ENCODE measurements around the gene TEAD1.

DNA sequence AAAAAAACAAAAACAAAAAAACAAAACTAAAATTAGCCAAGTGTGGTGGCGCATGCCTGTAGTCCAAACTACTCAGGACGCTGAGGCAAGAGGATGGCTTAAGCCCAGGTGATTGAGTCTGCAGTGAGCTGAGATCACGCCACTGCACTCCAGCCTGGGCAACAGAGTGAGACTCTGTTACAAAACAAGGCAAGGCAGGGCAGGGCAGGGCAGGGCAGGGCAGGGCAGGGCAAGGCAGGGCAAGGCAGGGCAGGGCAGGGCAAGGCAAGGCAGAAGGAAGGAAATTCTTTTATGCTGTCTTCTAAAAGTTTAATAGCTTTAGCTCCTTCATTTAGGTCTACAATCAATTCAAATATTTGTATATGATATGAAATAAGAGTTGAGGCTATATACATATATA lies 284.8 kb downstream of the TEAD1 start:
- TF ChIP-seq, protein P1, sequence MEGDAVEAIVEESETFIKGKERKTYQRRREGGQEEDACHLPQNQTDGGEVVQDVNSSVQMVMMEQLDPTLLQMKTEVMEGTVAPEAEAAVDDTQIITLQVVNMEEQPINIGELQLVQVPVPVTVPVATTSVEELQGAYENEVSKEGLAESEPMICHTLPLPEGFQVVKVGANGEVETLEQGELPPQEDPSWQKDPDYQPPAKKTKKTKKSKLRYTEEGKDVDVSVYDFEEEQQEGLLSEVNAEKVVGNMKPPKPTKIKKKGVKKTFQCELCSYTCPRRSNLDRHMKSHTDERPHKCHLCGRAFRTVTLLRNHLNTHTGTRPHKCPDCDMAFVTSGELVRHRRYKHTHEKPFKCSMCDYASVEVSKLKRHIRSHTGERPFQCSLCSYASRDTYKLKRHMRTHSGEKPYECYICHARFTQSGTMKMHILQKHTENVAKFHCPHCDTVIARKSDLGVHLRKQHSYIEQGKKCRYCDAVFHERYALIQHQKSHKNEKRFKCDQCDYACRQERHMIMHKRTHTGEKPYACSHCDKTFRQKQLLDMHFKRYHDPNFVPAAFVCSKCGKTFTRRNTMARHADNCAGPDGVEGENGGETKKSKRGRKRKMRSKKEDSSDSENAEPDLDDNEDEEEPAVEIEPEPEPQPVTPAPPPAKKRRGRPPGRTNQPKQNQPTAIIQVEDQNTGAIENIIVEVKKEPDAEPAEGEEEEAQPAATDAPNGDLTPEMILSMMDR (IDR thresholded peaks at IDR 0.05; ENCODE audit: insufficient read depth, low read length), result no peak
- no peak for TF ChIP-seq POLR2AphosphoS5 (IDR thresholded peaks at IDR 0.05; ENCODE audit: low read depth)
- TF ChIP-seq, protein P2, sequence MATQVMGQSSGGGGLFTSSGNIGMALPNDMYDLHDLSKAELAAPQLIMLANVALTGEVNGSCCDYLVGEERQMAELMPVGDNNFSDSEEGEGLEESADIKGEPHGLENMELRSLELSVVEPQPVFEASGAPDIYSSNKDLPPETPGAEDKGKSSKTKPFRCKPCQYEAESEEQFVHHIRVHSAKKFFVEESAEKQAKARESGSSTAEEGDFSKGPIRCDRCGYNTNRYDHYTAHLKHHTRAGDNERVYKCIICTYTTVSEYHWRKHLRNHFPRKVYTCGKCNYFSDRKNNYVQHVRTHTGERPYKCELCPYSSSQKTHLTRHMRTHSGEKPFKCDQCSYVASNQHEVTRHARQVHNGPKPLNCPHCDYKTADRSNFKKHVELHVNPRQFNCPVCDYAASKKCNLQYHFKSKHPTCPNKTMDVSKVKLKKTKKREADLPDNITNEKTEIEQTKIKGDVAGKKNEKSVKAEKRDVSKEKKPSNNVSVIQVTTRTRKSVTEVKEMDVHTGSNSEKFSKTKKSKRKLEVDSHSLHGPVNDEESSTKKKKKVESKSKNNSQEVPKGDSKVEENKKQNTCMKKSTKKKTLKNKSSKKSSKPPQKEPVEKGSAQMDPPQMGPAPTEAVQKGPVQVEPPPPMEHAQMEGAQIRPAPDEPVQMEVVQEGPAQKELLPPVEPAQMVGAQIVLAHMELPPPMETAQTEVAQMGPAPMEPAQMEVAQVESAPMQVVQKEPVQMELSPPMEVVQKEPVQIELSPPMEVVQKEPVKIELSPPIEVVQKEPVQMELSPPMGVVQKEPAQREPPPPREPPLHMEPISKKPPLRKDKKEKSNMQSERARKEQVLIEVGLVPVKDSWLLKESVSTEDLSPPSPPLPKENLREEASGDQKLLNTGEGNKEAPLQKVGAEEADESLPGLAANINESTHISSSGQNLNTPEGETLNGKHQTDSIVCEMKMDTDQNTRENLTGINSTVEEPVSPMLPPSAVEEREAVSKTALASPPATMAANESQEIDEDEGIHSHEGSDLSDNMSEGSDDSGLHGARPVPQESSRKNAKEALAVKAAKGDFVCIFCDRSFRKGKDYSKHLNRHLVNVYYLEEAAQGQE (IDR thresholded peaks at IDR 0.05; ENCODE audit: insufficient replicate concordance, low read depth), result no peak
- no peak for TF ChIP-seq GABPA (IDR thresholded peaks at IDR 0.05; ENCODE audit: low read depth)
